Stimulated activated CD8-positive, alpha-beta memory T cell treated with anti-CD3 and anti-CD28 coated beads, Interleukin-7, amount 100 ng/mL, for 24 hours (primary cell): Measurements from ENCODE around the gene STX17.
"Not testable (repeated sequence)": the region's sequence is repeated elsewhere in the genome, so short reads cannot be mapped to it uniquely, and the experiment has no call there.

Experiments used
- DNase-seq: peaks from one replicate; pipeline ENCODE4 v3.0.0-alpha.2; 2020; ENCODE audit warnings: low read depth

STX17 gene

GRCh38 chr9:99971410-99971809 is 65.0 kb downstream of the STX17 start:
- DNase-seq: no peak

GRCh38 chr9:99973455-99973854 is 67.0 kb downstream of the STX17 start:
- no peak for DNase-seq

DNA sequence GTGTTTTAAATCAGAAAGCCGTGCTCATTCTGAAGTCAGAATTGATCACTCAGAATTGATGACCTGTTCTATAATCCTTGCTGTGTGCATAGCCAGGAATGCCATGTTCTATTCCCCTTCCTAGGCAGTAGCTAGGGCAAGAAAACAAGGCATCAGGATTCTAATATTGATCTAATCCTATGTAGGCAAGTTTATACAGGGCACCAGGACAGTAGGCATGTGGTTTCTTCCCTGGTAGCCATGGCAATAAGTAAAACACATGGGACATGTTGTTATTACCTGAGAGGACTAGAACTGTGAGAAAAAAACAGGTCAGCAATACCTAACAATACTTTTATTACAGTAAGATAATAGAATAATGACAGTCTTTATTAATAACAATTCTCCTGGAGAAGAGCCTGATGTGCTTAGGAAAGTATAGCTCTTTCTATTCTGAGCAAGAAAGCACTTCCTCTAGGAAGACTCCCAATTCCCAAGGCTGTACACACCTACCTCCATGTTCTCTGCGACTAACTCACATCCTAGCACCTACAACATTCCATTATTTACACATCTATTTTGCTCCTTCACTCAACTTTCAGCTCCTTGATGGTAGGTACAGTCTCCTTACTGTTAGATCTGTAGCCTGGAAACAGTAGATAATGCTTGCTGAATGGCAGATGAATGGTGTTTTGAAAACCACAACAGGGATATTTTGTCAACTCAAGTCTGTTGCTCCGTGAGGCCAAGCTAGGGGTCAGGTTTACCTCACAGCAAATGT is 70.8 kb downstream of the STX17 start:
- DNase-seq: no peak

DNA sequence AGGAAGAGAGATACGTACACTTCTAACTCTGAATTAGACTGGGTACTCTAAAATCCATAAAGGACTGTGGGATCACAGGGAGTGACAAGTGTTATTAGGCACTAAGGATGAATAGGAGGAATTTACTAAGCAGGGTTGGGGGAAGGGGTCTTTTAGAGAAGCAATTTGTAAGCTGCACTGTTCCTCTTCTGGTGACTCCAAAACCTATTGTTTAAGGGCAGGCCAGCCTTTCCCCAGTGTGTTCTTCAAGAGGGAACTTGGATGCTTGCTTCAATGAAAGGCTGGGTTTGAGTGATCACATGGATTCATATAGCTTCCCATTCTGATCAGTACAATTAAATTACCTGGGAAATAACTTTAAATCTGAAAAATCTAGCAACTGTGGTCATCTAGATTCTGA is 71.8 kb downstream of the STX17 start:
- DNase-seq: no peak

- no peak for DNase-seq
Observed at GRCh38 chr9:99980598-99980997, 74.1 kb downstream of the STX17 start.

GRCh38 chr9:99986642-99987041 is 80.2 kb downstream of the STX17 start:
- DNase-seq: no peak

- not testable (repeated sequence) for DNase-seq
Observed at GRCh38 chr9:99990508-99990907, 84.1 kb downstream of the STX17 start.

DNA sequence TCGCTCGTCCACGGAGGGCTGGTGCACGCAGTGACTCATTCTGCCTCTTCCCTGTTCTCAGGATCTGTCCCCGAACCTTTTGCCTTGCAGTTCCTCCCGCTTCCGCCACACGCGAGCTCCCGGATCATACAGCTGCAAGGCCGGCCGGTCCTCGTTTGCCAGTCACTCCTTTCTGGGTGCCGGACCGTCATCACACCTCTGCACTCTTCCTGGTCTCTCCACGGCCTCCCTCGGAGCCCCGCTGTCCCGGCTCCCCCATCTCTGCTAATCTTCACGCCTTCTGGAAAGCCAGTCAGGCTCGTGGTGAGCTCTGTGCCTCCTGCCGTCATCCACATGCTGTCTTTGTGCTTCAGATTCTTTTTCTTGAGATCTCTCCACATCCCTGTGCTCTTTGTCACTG is 91.8 kb downstream of the STX17 start:
- no peak for DNase-seq

GRCh38 chr9:99998866-99999265 is 92.4 kb downstream of the STX17 start:
- no peak for DNase-seq

GRCh38 chr9:99999797-100000196 is 93.3 kb downstream of the STX17 start:
- DNase-seq: no peak

DNA sequence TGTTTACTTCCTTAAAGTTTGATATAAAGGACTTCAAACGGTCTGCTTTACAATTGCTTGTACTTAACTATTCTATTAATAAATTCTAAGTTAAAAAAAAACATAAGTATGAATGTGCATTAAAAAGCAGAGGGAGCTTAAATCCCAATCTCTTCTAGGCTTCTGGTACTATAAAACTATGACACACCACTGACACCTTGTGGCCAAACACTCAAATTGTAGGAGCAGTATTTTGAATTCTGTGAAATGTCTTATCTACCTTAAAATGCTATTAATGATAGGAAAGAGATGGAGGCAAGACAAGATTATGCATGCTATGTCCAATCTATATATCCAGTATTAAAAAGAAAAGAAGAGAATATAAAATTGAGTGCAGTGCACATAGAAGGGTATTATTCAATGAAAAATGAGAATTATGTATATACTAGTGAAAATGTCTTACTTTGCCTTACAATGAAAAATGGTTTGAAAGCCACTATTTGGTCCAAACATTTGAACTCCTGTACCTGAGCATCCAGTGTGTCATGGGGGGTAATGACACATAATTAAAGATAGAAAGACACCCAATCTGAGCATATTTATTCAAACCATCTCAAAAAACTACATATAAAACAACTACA is 104.7 kb downstream of the STX17 start:
- peak; percentile 1 for DNase-seq

- DNase-seq: no peak
Observed at GRCh38 chr9:100012279-100012678, 105.8 kb downstream of the STX17 start.

- DNase-seq: no peak
Observed at GRCh38 chr9:100013573-100013972, 107.1 kb downstream of the STX17 start.

- DNase-seq: no peak
Observed at GRCh38 chr9:100014846-100015245, 108.4 kb downstream of the STX17 start.

- DNase-seq: no peak
Observed at GRCh38 chr9:100019541-100019940, 113.1 kb downstream of the STX17 start.
